Keratinocyte (primary cell): ENCODE data around the gene SMG7. TPM values are rescaled to one million over a fixed set of nuclear protein-coding genes. Genes with fewer than 3 reads are reported as not detected.

Experiments
- DNase-seq: peaks from one replicate; pipeline ENCODE4 v3.0.0-alpha.2; 2011; ENCODE audit warnings: low read depth, missing footprints, low spot score
- FAIRE-seq: peaks from 2 replicates; lab custom pipeline; 2011; peaks lifted over from hg19 to GRCh38; lab: Jason Lieb, UNC
- H2AFZ ChIP-seq: 2 replicates; pipeline ENCODE4 v1.6.0; 2012; ENCODE audit warnings: low read length, control low read depth, inconsistent platforms; ENCODE audit not compliant: control insufficient read depth
- H3K27ac ChIP-seq: 2 replicates; pipeline ENCODE4 v1.5.1; 2011; ENCODE audit warnings: low read length; ENCODE audit not compliant: control insufficient read depth, insufficient read depth
- H3K27me3 ChIP-seq: 3 replicates; pipeline ENCODE4 v1.6.0; 2011; ENCODE audit warnings: low read length; ENCODE audit not compliant: control insufficient read depth, insufficient read depth; ENCODE audit errors: extremely low read depth
- H3K36me3 ChIP-seq, 2 experiments: 2 replicates in 1 of 2; 3 replicates in 1 of 2; pipeline ENCODE4 v1.5.1; 2011; ENCODE audit warnings: low read length in 2 of 2, mild to moderate bottlenecking in 1 of 2; ENCODE audit not compliant: control insufficient read depth in 2 of 2, insufficient read depth in 2 of 2; ENCODE audit errors: extremely low read depth in 1 of 2
- H3K4me1 ChIP-seq: 3 replicates; pipeline ENCODE4 v1.5.1; 2011; ENCODE audit warnings: low read length; ENCODE audit not compliant: control insufficient read depth, insufficient read depth; ENCODE audit errors: extremely low read depth
- H3K4me2 ChIP-seq: 3 replicates; pipeline ENCODE4 v1.6.0; 2011; ENCODE audit warnings: low read depth, low read length; ENCODE audit not compliant: control insufficient read depth, insufficient read depth; ENCODE audit errors: extremely low read depth
- H3K4me3 ChIP-seq, 3 experiments: fragments of 200-600 bp in 1 of 3; sonication (generic) in 1 of 3; 2 replicates in 2 of 3; 3 replicates in 1 of 3; pipeline ENCODE4 v1.5.1; 2011 to 2016; ENCODE audit warnings: low read length in 3 of 3, mild to moderate bottlenecking in 3 of 3, control low read depth in 2 of 3, inconsistent platforms in 1 of 3, low read depth in 1 of 3, mixed read lengths in 1 of 3, mixed run types in 1 of 3, moderate library complexity in 1 of 3; ENCODE audit not compliant: control insufficient read depth in 2 of 3, insufficient read depth in 2 of 3; ENCODE audit errors: extremely low read depth in 1 of 3
- H3K79me2 ChIP-seq: 2 replicates; pipeline ENCODE4 v1.6.0; 2012; ENCODE audit warnings: low read length; ENCODE audit not compliant: control insufficient read depth, insufficient read depth
- H3K9ac ChIP-seq: 3 replicates; pipeline ENCODE4 v1.6.0; 2011; ENCODE audit warnings: low read length; ENCODE audit not compliant: control insufficient read depth, insufficient read depth; ENCODE audit errors: extremely low read depth
- H3K9me1 ChIP-seq: 3 replicates; pipeline ENCODE4 v1.6.0; 2011; ENCODE audit warnings: low read length; ENCODE audit not compliant: control insufficient read depth, insufficient read depth; ENCODE audit errors: extremely low read depth
- H3K9me3 ChIP-seq: 2 replicates; pipeline ENCODE4 v1.5.1; 2012; ENCODE audit warnings: low read depth, low read length; ENCODE audit not compliant: control insufficient read depth
- H4K20me1 ChIP-seq: 3 replicates; pipeline ENCODE4 v1.6.0; 2011; ENCODE audit warnings: low read length; ENCODE audit not compliant: control insufficient read depth, insufficient read depth; ENCODE audit errors: extremely low read depth
- EZH2 ChIP-seq: IDR thresholded peaks from one replicate; pipeline ENCODE4 v1.6.1; 2012; ENCODE audit warnings: inconsistent platforms, mild to moderate bottlenecking, low read length, moderate library complexity
- dilution Hi-C: fragments of 300-500 bp; cut with MboI; formaldehyde crosslinking; loops from one replicate; pipeline ENCODE4 v1.7.0; 2020; ENCODE audit warnings: low sequenced_read_pairs; ENCODE audit not compliant: extremely low pct_ligation_motif_present
- polyA minus RNA-seq, 3 experiments: library from RNA; depleted of rRNA, polyadenylated mRNA; stranded (reverse); fragments of >200 nt; gene quantifications; 1 replicate in 1 of 3; 2 replicates in 1 of 3; 3 replicates in 1 of 3; pipeline ENCODE4 v1.2.3, GENCODE V29; 2011
- polyA plus RNA-seq, 5 experiments: library from polyadenylated mRNA; depleted of rRNA in 3 of 5; stranded (reverse) in 3 of 5; stranded (forward) in 1 of 5; unstranded in 1 of 5; fragments of >200 nt; gene quantifications; 1 replicate in 1 of 5; 2 replicates in 3 of 5; 3 replicates in 1 of 5; pipeline versions ENCODE4 v1.2.1 to v1.2.3, GENCODE V29; 2011 to 2012; ENCODE audit warnings: missing spikeins in 2 of 5, low read depth in 1 of 5, low replicate concordance in 1 of 5
- TF ChIP-seq, protein P1 (sequence below), 3 experiments: IDR thresholded peaks in 1 of 3; conservative IDR thresholded peaks in 1 of 3; optimal IDR thresholded peaks in 1 of 3; 2 replicates in 2 of 3; 3 replicates in 1 of 3; pipeline versions ENCODE3 to v1.5.1; 2011; ENCODE audit warnings: low read length in 3 of 3, mild to moderate bottlenecking in 3 of 3, moderate library complexity in 2 of 3, control low read depth in 1 of 3, inconsistent platforms in 1 of 3; ENCODE audit not compliant: insufficient read depth in 2 of 3; ENCODE audit errors: extremely low read depth in 1 of 3

SMG7 gene
- polyA plus RNA-seq: 27.5 to 43.6 TPM (median 38.2 TPM) in 3 replicates
- 29.1 TPM for polyA plus RNA-seq (2011; ENCODE audit: low read depth)
- polyA plus RNA-seq (2011; cell fraction: cytosol; rRNA removed): 27.7 and 42.4 TPM in 2 replicates
- 40.3 and 41.2 TPM in 2 replicates for polyA plus RNA-seq (2011; cell fraction: nucleus; rRNA removed)
- 24.1 and 29.8 TPM in 2 replicates for polyA plus RNA-seq (2012; ENCODE audit: low replicate concordance)
- 71.7 to 96.5 TPM (median 80.9 TPM) in 3 replicates for polyA minus RNA-seq
- polyA minus RNA-seq (2011; cell fraction: cytosol; rRNA and poly(A)+ RNA removed): 27.6 TPM
- polyA minus RNA-seq (2011; cell fraction: nucleus; rRNA and poly(A)+ RNA removed): 32.7 and 62.5 TPM in 2 replicates

GRCh38 chr1:183472488-183473216 lies at the start of gene SMG7:
Gene SMG7 (plus strand): TSS chr1:183472499. CDS start chr1:183472621, 122 bp downstream.
- no peaks in the 10 kb centered on the region for H3K9me1 ChIP-seq
- H2AFZ ChIP-seq: peak within 1 kb of the TSS; percentile 97
- peak within 1 kb of the TSS; percentile 88 for H3K4me2 ChIP-seq
- H3K27me3 ChIP-seq: no peaks in the 10 kb centered on the region
- no peaks in the 10 kb centered on the region for H4K20me1 ChIP-seq
- peaks cover 0 to 3% of the 10 kb centered on the region in 2 experiments for H3K36me3 ChIP-seq
- peaks cover 51% of the 10 kb centered on the region for H3K79me2 ChIP-seq
- H3K9me3 ChIP-seq: no peaks in the 10 kb centered on the region
- dilution Hi-C loops: no loop called here
- peak within 1 kb of the TSS; percentile 88 to 98 (median 91) for H3K4me3 ChIP-seq
- peak within 1 kb of the TSS; percentile 99 for H3K27ac ChIP-seq
- FAIRE-seq (no peak), DNase-seq (no peak)
- H3K9ac ChIP-seq: peak within 1 kb of the TSS; percentile 99
- TF ChIP-seq, protein P1, sequence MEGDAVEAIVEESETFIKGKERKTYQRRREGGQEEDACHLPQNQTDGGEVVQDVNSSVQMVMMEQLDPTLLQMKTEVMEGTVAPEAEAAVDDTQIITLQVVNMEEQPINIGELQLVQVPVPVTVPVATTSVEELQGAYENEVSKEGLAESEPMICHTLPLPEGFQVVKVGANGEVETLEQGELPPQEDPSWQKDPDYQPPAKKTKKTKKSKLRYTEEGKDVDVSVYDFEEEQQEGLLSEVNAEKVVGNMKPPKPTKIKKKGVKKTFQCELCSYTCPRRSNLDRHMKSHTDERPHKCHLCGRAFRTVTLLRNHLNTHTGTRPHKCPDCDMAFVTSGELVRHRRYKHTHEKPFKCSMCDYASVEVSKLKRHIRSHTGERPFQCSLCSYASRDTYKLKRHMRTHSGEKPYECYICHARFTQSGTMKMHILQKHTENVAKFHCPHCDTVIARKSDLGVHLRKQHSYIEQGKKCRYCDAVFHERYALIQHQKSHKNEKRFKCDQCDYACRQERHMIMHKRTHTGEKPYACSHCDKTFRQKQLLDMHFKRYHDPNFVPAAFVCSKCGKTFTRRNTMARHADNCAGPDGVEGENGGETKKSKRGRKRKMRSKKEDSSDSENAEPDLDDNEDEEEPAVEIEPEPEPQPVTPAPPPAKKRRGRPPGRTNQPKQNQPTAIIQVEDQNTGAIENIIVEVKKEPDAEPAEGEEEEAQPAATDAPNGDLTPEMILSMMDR (optimal IDR thresholded peaks at IDR 0.05 in 1 of 3, IDR thresholded peaks at IDR 0.05 in 1 of 3, conservative IDR thresholded peaks at IDR 0.05 in 1 of 3; ENCODE audit: extremely low read depth in 1 of 3, insufficient read depth in 2 of 3, low read length in 3 of 3): no peak
- no peak for TF ChIP-seq EZH2
- H3K4me1 ChIP-seq: peaks cover 19% of the 10 kb centered on the region

- no peak for DNase-seq
- Histone ChIP-seq H3K27me3 (peaks cover 14% of the 10 kb centered on the region), H3K9me3 (no peaks in the 10 kb centered on the region), H3K9ac (no peak overlapping the region), H3K9me1 (no peaks in the 10 kb centered on the region), H3K4me2 (no peak overlapping the region), H3K79me2 (no peaks in the 10 kb centered on the region), H3K36me3 (no peaks in the 10 kb centered on the region), H3K4me3 (no peak overlapping the region), H4K20me1 (no peaks in the 10 kb centered on the region), H3K27ac (no peak overlapping the region), H2AFZ (no peak overlapping the region), H3K4me1 (no peaks in the 10 kb centered on the region)
- no peak for TF ChIP-seq EZH2
- TF ChIP-seq, protein P1 (optimal IDR thresholded peaks at IDR 0.05 in 1 of 3, IDR thresholded peaks at IDR 0.05 in 1 of 3, conservative IDR thresholded peaks at IDR 0.05 in 1 of 3; ENCODE audit: extremely low read depth in 1 of 3, insufficient read depth in 2 of 3, low read length in 3 of 3): no peak
- no peak for FAIRE-seq
- dilution Hi-C loops: no loop called here
Observed at GRCh38 chr1:183423541-183423940, 48.8 kb upstream of the SMG7 start.
